SJCRH30 (cell line): Measurements from ENCODE around the gene DHX8. TPM values are rescaled to one million over a fixed set of nuclear protein-coding genes. Genes with fewer than 3 reads are reported as not detected.

Experiments used
- DNase-seq, 2 experiments: peaks; one replicate each; pipeline ENCODE4 v3.0.0-alpha.2; 2015 to 2020
- H3K27ac ChIP-seq: fragments of 250-450 bp; sonication (Bioruptor Pico); 2 replicates; pipeline ENCODE4 v1.5.1; 2020; ENCODE audit warnings: mild to moderate bottlenecking, moderate library complexity
- H3K27me3 ChIP-seq: fragments of 250-450 bp; sonication (Bioruptor Pico); 2 replicates; pipeline ENCODE4 v1.5.1; 2020; ENCODE audit warnings: mild to moderate bottlenecking, moderate library complexity
- H3K36me3 ChIP-seq: fragments of 250-450 bp; sonication (Bioruptor Pico); 2 replicates; pipeline ENCODE4 v1.5.1; 2020; ENCODE audit warnings: mild to moderate bottlenecking, moderate library complexity
- H3K4me1 ChIP-seq: fragments of 250-450 bp; sonication (Bioruptor Pico); 2 replicates; pipeline ENCODE4 v1.5.1; 2020; ENCODE audit warnings: mild to moderate bottlenecking, moderate library complexity
- H3K4me3 ChIP-seq: fragments of 250-450 bp; sonication (Bioruptor Pico); 2 replicates; pipeline ENCODE4 v1.5.1; 2020; ENCODE audit warnings: mild to moderate bottlenecking, moderate library complexity
- H3K9me3 ChIP-seq: fragments of 250-450 bp; sonication (Bioruptor Pico); replicated peaks from 2 replicates; pipeline ENCODE4 v1.5.1; 2020; ENCODE audit warnings: mild to moderate bottlenecking, moderate library complexity
- total RNA-seq: library from RNA; depleted of rRNA; stranded (reverse); fragments of >200 nt; shearing (Covaris generic); gene quantifications from 2 replicates; pipeline ENCODE4 v1.2.3, GENCODE V29; 2014

DHX8 gene
- total RNA-seq, 1 experiment from 2014 or later = 54.3 TPM

GRCh38 chr17:43526886-43527648 is 43.3 kb downstream of the DHX8 start:
- no peaks in the 10 kb centered on the region for H3K9me3 ChIP-seq
- H3K27me3 ChIP-seq = no peaks in the 10 kb centered on the region
- H3K27ac ChIP-seq = no peak overlapping the region
- no peak for DNase-seq
- H3K4me1 ChIP-seq = peaks cover 24% of the 10 kb centered on the region
- no peak overlapping the region for H3K4me3 ChIP-seq
- H3K36me3 ChIP-seq = peaks cover 27% of the 10 kb centered on the region

- peaks cover 18% of the 10 kb centered on the region for H3K36me3 ChIP-seq
- H3K4me1 ChIP-seq = peaks cover 24% of the 10 kb centered on the region
- no peak overlapping the region for H3K4me3 ChIP-seq
- H3K27ac ChIP-seq = no peak overlapping the region
- DNase-seq = no peak
- no peaks in the 10 kb centered on the region for H3K27me3 ChIP-seq
- H3K9me3 ChIP-seq = no peaks in the 10 kb centered on the region
Observed at GRCh38 chr17:43528319-43528987, 44.7 kb downstream of the DHX8 start.

- Histone ChIP-seq H3K36me3 (peaks cover 12% of the 10 kb centered on the region), H3K27ac (peak overlapping the region; percentile 84; the same call in 1 of the 2 replicates), H3K27me3 (no peaks in the 10 kb centered on the region), H3K9me3 (no peaks in the 10 kb centered on the region), H3K4me1 (peaks cover 24% of the 10 kb centered on the region), H3K4me3 (no peak overlapping the region)
- no peak for DNase-seq
Observed at GRCh38 chr17:43528988-43529814, 45.4 kb downstream of the DHX8 start.

- Histone ChIP-seq H3K27ac (peak overlapping the region; percentile 84), H3K27me3 (no peaks in the 10 kb centered on the region), H3K9me3 (no peaks in the 10 kb centered on the region), H3K36me3 (peaks cover 12% of the 10 kb centered on the region), H3K4me3 (peak overlapping the region; percentile 43), H3K4me1 (peaks cover 24% of the 10 kb centered on the region)
- DNase-seq = no peak
Observed at GRCh38 chr17:43529947-43530287, 46.1 kb downstream of the DHX8 start.

GRCh38 chr17:43530288-43531081 is 46.7 kb downstream of the DHX8 start:
- Histone ChIP-seq H3K36me3 (peaks cover 9% of the 10 kb centered on the region), H3K27ac (peak overlapping the region; percentile 84), H3K9me3 (no peaks in the 10 kb centered on the region), H3K27me3 (no peaks in the 10 kb centered on the region), H3K4me3 (peak overlapping the region; percentile 43), H3K4me1 (peaks cover 24% of the 10 kb centered on the region)
- peak; percentile 100 for DNase-seq

- H3K4me3 ChIP-seq = peak overlapping the region; percentile 24
- H3K27ac ChIP-seq = peak overlapping the region; percentile 84
- H3K9me3 ChIP-seq = no peaks in the 10 kb centered on the region
- peaks cover 7% of the 10 kb centered on the region for H3K36me3 ChIP-seq
- no peak for DNase-seq
- H3K27me3 ChIP-seq = no peaks in the 10 kb centered on the region
- peaks cover 28% of the 10 kb centered on the region for H3K4me1 ChIP-seq
Observed at GRCh38 chr17:43531082-43531378, 47.3 kb downstream of the DHX8 start.

GRCh38 chr17:43531955-43532354 is 48.2 kb downstream of the DHX8 start:
- no peak for DNase-seq
- Histone ChIP-seq H3K27ac (no peak overlapping the region), H3K27me3 (no peaks in the 10 kb centered on the region), H3K4me1 (peaks cover 38% of the 10 kb centered on the region), H3K9me3 (no peaks in the 10 kb centered on the region), H3K36me3 (no peaks in the 10 kb centered on the region; the same call in 1 of the 2 replicates), H3K4me3 (no peak overlapping the region)

GRCh38 chr17:43532581-43532980 is 48.8 kb downstream of the DHX8 start:
- no peaks in the 10 kb centered on the region for H3K9me3 ChIP-seq
- H3K4me3 ChIP-seq = no peak overlapping the region
- H3K4me1 ChIP-seq = peaks cover 38% of the 10 kb centered on the region
- no peaks in the 10 kb centered on the region; the same call in 1 of the 2 replicates for H3K36me3 ChIP-seq
- H3K27ac ChIP-seq = no peak overlapping the region
- DNase-seq = no peak
- H3K27me3 ChIP-seq = no peaks in the 10 kb centered on the region

- no peak overlapping the region for H3K4me3 ChIP-seq
- no peaks in the 10 kb centered on the region for H3K9me3 ChIP-seq
- no peaks in the 10 kb centered on the region; the same call in 1 of the 2 replicates for H3K36me3 ChIP-seq
- no peak overlapping the region for H3K27ac ChIP-seq
- no peaks in the 10 kb centered on the region for H3K27me3 ChIP-seq
- no peak for DNase-seq
- peaks cover 38% of the 10 kb centered on the region for H3K4me1 ChIP-seq
Observed at GRCh38 chr17:43533699-43534098, 49.9 kb downstream of the DHX8 start.

GRCh38 chr17:43534909-43535308 is 51.1 kb downstream of the DHX8 start:
- H3K4me3 ChIP-seq = no peak overlapping the region
- no peak overlapping the region for H3K27ac ChIP-seq
- no peaks in the 10 kb centered on the region for H3K36me3 ChIP-seq
- H3K27me3 ChIP-seq = no peaks in the 10 kb centered on the region
- no peak for DNase-seq
- peaks cover 28% of the 10 kb centered on the region for H3K4me1 ChIP-seq
- H3K9me3 ChIP-seq = no peaks in the 10 kb centered on the region

- H3K36me3 ChIP-seq = no peaks in the 10 kb centered on the region
- peak; percentile 57 to 62 for DNase-seq
- H3K4me1 ChIP-seq = peaks cover 20% of the 10 kb centered on the region
- no peaks in the 10 kb centered on the region for H3K27me3 ChIP-seq
- peak overlapping the region; percentile 26; the same call in 1 of the 2 replicates for H3K27ac ChIP-seq
- H3K4me3 ChIP-seq = no peak overlapping the region
- no peaks in the 10 kb centered on the region for H3K9me3 ChIP-seq
Observed at GRCh38 chr17:43536236-43536992, 52.6 kb downstream of the DHX8 start.

GRCh38 chr17:43540821-43541674 is 57.3 kb downstream of the DHX8 start:
- H3K4me3 ChIP-seq = no peak overlapping the region
- H3K4me1 ChIP-seq = peaks cover 23% of the 10 kb centered on the region
- H3K27me3 ChIP-seq = no peaks in the 10 kb centered on the region
- H3K9me3 ChIP-seq = no peaks in the 10 kb centered on the region
- H3K27ac ChIP-seq = no peak overlapping the region
- DNase-seq = no peak
- H3K36me3 ChIP-seq = no peaks in the 10 kb centered on the region

- peaks cover 14% of the 10 kb centered on the region for H3K4me1 ChIP-seq
- H3K27ac ChIP-seq = no peak overlapping the region
- H3K4me3 ChIP-seq = no peak overlapping the region
- H3K36me3 ChIP-seq = no peaks in the 10 kb centered on the region
- no peak for DNase-seq
- H3K27me3 ChIP-seq = no peaks in the 10 kb centered on the region
- no peaks in the 10 kb centered on the region for H3K9me3 ChIP-seq
Observed at GRCh38 chr17:43542859-43543258, 59.1 kb downstream of the DHX8 start.
